ENCODE results near the gene LRRC46.

LRRC46 gene

DNA sequence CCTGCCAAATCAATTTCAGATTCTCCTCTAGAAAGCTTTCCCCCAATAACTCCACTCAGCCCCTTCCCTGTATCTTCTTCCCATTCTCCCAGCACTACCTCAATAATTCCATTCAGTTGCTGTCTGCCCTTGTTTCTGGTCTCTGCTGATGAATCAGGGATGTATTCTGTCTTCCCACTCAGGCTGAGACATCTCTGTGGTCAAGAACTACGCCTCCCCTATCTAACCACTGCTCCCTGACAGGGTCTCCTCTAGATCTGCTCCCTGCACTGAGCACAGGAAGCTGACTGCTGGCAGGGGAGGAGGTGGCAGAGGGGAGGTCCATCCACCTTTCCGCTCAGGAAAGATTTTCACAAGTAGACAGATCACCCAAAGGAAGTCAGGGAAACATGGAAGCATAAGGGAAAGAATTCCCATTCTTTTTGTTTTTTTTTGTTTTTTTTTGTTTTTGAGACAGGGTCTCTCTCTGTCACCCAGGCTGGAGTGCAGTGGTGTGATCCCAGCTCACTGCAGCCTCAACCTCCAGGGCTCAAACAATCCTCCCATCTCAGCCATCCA, 47.6 kb downstream of the LRRC46 start:
- DNase-seq = no peak

DNA sequence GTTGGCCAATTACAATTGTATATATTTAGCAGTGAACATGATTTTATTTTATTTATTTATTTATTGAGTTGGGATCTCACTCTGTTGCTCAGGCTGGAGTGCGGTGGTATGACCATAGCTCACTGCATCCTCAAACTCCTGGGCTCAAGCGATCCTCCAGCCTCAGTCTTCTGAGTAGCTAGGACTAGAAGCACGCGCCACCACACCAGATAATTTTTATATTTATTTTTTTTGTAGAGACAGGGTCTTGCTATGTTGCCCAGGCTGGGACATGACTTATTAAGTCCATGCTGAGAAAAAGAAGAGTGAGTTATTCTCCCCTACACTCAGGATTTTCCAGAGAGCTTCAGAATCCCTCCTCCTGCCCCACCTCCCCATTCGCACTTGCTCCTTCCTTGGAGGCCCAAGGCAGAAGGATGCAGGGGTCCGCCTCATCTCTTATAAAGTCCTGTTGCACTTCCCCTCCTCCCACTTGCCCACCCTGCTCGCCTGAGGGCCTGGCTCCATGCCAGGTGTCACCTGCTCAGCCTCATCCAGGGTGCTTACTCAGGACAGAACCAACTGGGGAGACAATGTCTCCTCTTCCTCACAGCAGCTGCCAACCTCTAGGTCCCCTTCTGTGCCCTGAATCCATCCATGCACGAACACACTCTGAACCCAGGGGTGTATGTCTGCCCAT, 48.4 kb downstream of the LRRC46 start:
- no peak for DNase-seq

DNA sequence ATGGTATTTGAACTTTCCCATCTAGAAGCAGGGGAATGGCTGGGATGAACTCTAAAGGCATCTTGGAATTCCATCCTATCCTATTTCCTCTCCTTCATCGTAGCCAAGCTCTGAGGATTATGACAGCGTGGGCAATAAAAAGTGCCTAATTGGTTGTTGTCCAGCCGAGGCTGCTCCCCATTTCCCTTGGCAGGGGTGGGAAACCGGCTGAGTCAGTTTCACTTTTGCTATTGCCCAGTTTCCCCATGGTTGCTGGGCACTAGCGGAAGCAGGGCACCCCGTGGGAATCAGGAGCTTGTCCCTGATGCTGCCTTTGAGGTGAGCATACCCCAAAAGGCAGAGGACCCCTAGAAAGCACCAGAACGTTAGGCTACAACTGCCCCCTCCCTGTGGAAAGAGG, 50.8 kb downstream of the LRRC46 start:
- no peak for DNase-seq

DNA sequence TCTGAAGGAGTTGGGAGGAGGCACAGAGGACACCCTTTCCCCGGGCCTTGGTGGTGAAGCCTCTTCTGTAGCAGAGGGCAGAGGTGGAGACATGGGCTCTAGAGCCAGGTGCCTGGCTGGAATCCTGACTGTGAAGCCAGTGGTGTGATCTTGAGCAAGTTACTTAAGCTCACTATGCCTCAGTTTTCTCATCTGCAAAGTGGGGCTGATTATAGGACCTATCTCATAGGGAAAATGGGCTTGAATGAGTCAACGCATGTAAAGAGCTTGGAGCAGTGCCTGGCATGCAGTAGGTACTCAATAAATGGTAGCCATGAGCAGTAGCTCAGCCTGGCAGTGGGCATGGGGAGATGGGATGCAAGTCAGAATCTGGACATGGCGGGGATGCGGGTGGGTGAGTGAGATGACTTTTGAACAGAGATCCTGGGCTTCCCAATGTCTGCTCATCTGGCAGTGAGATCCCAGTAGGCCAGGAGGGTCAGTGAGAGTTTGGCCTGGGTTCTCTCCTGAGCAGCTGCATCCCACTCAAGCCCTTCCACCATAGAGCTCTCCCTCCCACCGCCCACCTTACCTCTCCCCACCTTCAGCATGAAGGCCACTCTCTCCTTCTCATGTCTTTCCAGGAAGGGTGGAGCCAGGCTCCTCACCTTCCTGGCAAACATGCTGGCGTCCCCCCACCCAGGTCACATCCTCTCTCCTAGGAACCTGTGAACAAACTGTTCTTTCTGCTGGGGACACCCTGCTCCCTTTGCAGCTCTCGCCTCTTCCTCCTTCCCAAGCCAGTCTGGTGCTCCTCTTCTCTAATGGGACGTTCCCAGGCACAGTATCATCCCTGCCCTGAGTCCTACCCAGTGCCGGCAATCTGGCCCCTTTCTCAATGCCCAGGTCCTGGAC, 51.5 kb downstream of the LRRC46 start:
- DNase-seq = no peak

DNA sequence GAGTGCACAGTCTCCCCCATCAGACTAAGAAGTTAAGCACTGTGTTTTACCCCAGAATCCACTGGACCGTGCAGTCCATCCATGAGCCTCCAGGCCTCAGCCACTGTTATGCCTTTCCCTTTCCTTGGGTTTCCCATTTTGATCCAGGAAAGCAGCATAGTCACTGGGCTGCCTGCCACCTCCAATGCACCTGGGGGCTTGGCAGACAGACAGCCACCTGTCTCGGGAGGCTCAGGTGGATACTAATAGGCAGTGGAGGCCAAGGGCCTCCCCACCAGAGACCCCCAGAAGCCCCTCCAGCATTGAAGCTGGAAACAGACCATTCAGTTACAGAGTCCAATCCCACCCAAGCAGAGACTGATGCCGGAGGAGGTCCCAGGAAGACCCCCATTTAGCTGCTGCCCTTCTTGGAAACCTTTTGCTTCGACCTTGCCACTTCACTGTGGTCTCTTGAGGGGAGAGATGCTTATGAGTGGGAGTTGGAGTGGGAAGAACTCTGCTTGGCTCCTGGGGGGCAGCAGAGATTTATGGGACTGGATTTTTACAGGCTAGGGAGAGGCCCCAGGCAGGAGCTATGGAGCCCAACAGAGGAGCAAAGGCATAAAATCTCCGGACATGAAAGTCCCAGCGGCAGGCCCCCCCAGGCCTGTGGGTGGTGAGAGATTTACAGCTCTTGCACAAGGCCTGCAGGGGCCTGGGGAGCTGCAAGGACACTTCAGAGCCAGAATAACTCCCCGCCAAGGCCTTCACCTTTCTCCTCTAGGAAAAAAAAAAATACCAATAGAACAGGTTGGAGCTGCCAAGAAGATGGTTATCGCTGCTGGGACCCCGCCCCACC, 52.3 kb downstream of the LRRC46 start:
- no peak for DNase-seq

DNA sequence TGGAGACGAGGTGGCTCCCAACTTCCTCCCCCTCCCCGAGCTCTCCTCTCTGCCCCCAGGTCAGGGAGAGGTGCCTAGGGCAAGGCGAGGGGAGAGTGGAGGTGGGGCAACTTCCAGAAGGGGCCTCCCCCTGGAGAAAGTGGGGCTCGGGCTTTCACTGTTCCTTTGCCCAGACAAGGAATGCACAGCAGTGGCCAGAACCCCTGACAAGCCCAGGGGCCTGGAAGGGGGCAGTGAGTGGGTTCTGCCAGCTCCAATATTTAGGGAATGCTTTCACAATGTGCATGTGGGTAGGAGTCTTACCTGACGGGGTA, 52.9 kb downstream of the LRRC46 start:
- no peak for DNase-seq

DNA sequence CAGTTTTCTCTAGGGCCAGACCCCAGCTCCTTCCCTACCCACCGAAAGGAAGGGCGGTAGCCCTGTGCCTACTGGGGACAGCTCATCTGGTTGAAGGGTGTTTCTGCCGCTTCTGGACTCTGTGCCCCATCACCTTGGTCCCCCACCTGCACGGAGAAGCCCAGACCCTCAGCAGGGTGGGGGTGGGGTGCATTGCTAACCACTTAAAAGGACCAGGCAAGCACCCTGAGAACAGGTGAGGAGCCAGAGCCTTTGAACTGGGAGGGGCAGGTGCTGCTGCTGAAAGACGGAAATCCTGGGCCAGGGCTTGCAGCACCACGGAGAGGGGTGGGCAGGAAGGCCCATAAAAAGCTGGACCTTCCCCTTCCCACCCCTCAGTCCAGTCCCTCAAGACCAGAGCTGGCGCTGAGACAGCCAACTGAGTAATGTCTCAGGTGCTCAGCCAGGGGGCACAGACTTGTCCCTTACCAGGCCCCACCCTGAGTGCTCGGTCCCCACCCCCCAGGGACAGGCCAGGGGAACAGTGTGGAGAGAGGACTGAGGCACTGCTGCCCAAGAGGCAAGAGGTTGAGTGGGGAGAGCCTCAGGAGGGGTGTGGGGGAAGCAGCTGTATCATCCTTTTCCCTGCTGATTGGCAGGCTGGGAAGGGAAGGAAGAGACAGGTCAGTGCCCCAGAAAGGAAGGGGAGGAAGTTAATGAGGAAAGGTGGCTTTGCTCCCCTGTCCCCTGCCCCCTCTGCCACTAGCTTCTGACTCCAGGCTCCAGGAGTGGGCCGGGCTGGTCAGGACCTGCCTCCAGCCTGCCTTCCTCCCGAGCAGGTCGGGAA, 53.6 kb downstream of the LRRC46 start:
- no peak for DNase-seq
